DMS114 treated with DMSO at 0.1 percent for 48 hours (cell line): ENCODE data around the gene DNAH7.

ENCODE experiments used
- DNase-seq: peaks from one replicate; lab custom pipeline; 2025; ENCODE audit not compliant: unreplicated experiment; lab: John Stamatoyannopoulos, UW

The DNAH7 gene

GRCh38 chr2:195815083-195815482, 253.6 kb downstream of the DNAH7 start:
- DNase-seq, result no peak

GRCh38 chr2:195813421-195813820, 255.2 kb downstream of the DNAH7 start:
- DNase-seq, result no peak

DNA sequence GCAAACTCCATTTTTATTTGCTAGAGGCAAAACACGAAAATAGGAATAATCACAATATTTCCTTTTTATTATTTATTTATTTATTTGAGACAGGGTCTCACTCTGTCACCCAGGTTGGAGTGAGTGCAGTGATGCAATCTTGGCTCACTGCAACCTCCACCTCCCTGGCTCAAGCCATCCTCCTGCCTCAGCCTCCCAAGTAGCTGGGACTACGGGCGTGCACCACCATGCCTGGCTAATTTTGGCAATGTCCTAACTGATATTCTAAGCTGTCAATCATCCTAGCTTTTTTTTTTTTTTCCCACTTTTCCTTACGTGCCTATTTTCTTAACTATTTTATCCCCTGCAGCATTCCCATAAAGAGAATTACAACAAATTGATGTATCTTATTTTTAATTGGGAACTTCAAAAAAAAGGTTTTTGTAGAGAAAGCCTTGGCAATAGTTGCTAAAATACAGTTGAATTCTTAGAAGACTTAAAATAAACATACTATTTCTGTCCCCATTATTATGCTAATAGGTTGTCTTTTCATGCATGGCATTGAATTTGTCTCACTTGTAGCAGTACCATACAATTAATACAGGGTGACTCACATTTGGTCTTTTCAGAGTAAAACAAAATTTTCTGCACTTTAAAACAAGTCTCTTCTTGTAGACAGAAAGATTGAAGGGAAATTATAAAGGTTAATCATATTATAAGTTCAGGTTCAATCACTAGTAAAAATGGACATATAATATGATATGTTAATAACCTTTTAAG, 258.1 kb downstream of the DNAH7 start:
- no peak for DNase-seq

- no peak for DNase-seq
These were observed 260.4 kb downstream of the DNAH7 start for GRCh38 chr2:195808189-195808588.

DNA sequence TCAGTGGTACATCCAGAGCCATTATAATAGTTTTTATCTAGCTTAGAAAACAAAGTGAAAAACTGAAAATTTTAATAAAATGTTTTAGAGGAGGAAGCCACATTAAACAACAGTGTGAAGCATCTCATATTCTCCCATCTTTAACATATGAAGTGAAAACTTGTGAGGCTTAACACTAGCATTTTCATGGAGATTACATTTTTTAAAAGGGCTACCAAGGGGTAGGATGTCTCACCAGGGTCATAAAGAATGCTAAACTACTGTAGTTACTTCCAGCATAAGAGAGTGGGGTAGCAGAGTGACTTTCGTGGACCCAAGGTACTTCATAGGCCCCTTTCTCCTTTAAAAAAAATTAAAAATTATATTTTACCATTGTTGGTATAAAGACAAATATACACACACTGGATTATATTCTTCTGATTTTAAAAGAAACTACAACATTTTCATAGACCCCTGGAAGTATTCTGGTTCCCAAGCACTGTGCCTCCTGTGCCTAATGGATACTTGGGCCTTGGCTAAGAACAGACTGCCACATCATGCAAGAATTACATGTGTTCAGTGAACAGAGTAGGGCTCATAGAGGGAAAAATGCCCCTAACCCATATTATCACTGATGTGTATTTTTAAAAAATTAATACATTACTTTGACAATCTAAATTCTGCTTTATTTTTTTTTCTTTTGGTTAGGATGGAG, 263.2 kb downstream of the DNAH7 start:
- no peak for DNase-seq

DNA sequence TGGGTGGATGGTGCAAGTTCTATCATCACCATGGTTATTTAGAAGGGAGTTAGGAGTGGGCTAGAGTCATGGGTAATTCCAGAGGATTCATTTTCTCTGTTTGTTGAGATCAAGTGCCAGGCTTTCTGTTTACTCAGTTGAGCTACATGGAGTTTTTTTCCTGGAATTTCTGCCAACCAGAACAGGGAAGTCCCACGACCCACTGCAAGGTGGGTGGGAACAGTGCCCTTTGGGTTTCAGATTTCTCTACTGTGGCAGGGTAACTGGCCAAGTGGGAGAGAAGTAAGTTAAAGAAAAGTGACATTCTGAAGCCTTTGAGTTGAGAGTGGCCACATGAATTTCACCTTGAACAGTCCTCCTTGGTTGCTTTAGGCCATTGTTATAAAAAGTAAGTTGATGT, 272.8 kb downstream of the DNAH7 start:
- no peak for DNase-seq

DNA sequence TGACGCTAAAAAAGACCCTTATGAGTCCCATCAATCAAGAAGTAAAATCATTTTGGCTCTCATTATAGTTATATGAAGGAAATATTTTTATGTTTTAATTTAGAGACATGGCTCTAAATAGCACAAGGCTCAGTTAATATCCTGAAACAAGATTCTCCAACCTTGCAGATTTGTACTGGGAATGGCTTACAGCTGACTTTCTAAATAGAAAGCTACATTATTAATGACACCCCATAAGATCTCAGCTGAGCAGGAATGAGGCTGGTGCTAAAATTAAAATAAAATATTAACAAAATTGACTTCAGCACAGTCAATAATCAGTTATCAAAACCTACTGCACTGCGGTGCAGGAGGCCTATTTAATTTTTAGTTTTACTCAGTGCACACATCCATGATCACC, 274.8 kb downstream of the DNAH7 start:
- DNase-seq, result no peak

DNA sequence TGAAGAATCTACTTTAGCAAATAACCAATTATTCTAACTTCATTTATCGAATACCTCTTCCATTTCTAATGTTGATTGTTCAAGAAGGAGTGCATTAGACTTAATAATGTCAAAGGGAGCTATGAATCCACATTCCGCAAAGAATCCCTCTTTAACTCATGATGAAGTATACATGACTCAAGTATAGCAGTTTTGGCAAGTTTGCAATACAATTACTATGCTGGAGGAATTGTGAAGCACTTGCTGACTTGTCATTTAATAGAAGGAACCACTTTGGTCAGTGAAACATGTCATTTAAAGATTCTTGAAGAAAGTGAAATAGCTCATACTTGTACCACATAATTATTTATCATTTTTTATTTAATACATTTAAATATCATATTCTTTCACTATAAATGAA, 286.5 kb downstream of the DNAH7 start:
- no peak for DNase-seq

- no peak for DNase-seq
These were observed 289.1 kb downstream of the DNAH7 start for GRCh38 chr2:195779491-195779890.

GRCh38 chr2:195769975-195770374, 298.7 kb downstream of the DNAH7 start:
- DNase-seq, result no peak

- no peak for DNase-seq
These were observed 300.2 kb downstream of the DNAH7 start for GRCh38 chr2:195768431-195768830.

GRCh38 chr2:195766691-195767090, 301.9 kb downstream of the DNAH7 start:
- no peak for DNase-seq

- no peak for DNase-seq
These were observed 304.8 kb downstream of the DNAH7 start for GRCh38 chr2:195763866-195764265.

- DNase-seq, result no peak
These were observed 308.8 kb downstream of the DNAH7 start for GRCh38 chr2:195759877-195760276.

GRCh38 chr2:195758846-195759245, 309.8 kb downstream of the DNAH7 start:
- no peak for DNase-seq

GRCh38 chr2:195756218-195756942, 312.3 kb downstream of the DNAH7 start:
- DNase-seq, result no peak

DNA sequence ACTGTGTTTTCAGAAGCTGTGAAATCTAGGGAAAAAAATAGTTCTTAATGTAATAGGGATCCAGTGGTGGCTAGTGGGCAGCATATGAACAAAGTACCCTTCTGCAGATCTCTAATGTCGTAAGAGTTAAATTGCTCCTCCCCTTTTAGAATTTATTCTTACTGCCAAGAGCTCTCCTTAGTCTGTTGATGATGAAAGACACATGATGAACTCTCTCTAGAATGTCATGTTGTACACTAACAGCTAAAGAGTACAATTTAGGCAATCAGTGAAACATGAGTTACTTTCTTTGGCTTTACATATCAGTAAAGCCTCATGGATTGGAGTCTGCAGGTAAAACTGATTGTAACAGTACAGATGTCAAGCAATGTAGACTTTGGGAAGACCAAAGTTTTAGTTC, 327.4 kb downstream of the DNAH7 start:
- DNase-seq, result no peak

- no peak for DNase-seq
These were observed 330.9 kb downstream of the DNAH7 start for GRCh38 chr2:195737511-195738325.

DNA sequence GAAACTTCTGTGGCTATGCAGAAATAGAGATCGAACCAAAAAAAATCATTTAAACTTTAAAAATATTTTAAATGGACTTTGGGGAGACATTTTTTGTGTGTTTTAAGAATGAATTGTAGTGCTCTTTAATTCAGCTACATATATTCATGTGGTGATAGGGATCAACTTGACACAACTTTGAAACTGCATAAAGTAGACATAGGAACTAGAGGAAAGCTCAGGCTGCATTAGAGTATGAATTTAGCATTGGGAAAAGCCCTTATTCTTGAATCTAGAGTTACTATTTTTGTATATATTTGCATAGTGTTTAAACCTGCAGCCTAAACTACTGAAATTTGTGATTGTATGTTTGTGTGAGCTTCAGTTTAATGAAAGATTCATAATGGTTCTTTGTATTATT, 333.3 kb downstream of the DNAH7 start:
- DNase-seq, result no peak

- no peak for DNase-seq
These were observed 333.7 kb downstream of the DNAH7 start for GRCh38 chr2:195734931-195735330.

DNA sequence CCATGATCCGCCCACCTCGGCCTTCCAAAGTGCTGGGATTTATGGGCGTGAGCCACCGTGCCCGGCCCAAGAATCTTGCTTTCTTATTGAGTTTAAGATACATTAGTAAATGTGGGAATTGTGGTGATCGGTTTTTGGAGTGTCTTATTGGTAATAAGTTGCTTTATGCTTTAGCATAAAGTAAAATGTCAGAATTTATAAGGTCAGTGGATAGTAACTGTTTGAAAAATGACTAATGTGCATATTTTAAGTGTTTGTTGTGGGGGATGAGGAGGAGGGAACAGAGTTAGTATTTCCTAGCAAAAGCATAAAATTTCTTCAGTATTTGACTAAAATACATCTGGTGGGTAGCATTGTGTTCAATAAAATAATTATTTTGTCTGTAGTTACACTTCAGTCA, 334.2 kb downstream of the DNAH7 start:
- DNase-seq, result no peak
